ENCODE results near the gene TRAPPC3L. TPM values are rescaled to one million over a fixed set of nuclear protein-coding genes. Genes with fewer than 3 reads are reported as not detected.
A peak's percentile ranks its signal among the peaks of the same experiment; 100 is the strongest.

TRAPPC3L gene
- polyA plus RNA-seq, 2 of the 4 experiments (the other 2 are of a cell fraction), result not detected

GRCh38 chr6:116446399-116446798 is 99.1 kb downstream of the TRAPPC3L start:
- TF ChIP-seq JUN (IDR thresholded peaks at IDR 0.05) (no peak), JUNB (IDR thresholded peaks at IDR 0.05) (no peak), MAFK (IDR thresholded peaks at IDR 0.05; ENCODE audit: partially characterized antibody) (no peak), POLR2AphosphoS2 (conservative IDR thresholded peaks at IDR 0.05; ENCODE audit: low read length) (no peak), GATA3 (IDR thresholded peaks at IDR 0.05; ENCODE audit: borderline replicate concordance) (no peak), NPAS2 (CRISPR knock-in tag; IDR thresholded peaks at IDR 0.05; ENCODE audit: borderline replicate concordance) (no peak), RAD21 (conservative IDR thresholded peaks at IDR 0.05 in 1 of 2, IDR thresholded peaks at IDR 0.05 in 1 of 2) (no peak), RNF2 (IDR thresholded peaks at IDR 0.05; ENCODE audit: borderline replicate concordance, low read depth) (no peak), MYC (IDR thresholded peaks at IDR 0.05; ENCODE audit: borderline replicate concordance, low read length) (no peak), TFCP2L1 (CRISPR knock-in tag; IDR thresholded peaks at IDR 0.05) (no peak), REST (IDR thresholded peaks at IDR 0.05) (no peak)
- FAIRE-seq, result no peak
- no peak for ATAC-seq
- Histone ChIP-seq H3K4me2 (peak overlapping the region; percentile 55; the same call in 2 of the 3 replicates), H3K27ac (no peak overlapping the region), H3K4me3 (no peak overlapping the region), H3K9me3 (no peaks in the 10 kb centered on the region), H3K4me1 (peaks cover 22% of the 10 kb centered on the region)
- DNase-seq (ENCODE audit: low read depth in 1 of 2, low spot score in 1 of 2), result no peak
- ChIA-PET CTCF (interaction anchor here (0.7 to 1.7 kb wide), 6 partner anchors 23 to 159 kb away, joined by 3 to 10 read pairs (median 4); no protein-coding TSS in a partner anchor), POLR2A (interaction anchor here (0.7 kb wide), 1 partner anchor 126 kb away, joined by 7 read pairs; no protein-coding TSS in a partner anchor)
- WGBS (ENCODE audit: missing lambda C conversion rate), result 54% methylated on average over 1 of the region's 1 CpG

- Histone ChIP-seq H3K4me2 (no peak overlapping the region), H3K4me3 (no peak overlapping the region), H3K27ac (no peak overlapping the region), H3K4me1 (peaks cover 22% of the 10 kb centered on the region), H3K9me3 (no peaks in the 10 kb centered on the region)
- ChIA-PET CTCF (interaction anchor here (0.9 to 1.4 kb wide), 4 partner anchors 87 to 177 kb away, joined by 3 to 4 read pairs (median 4); no protein-coding TSS in a partner anchor), POLR2A (no interaction called here)
- no peak for TF ChIP-seq HOXB5 (CRISPR knock-in tag; IDR thresholded peaks at IDR 0.05)
- no peak for FAIRE-seq
- no peak for DNase-seq (ENCODE audit: low read depth in 1 of 2, low spot score in 1 of 2)
- 42% methylated on average over 5 of the region's 5 CpGs for WGBS (ENCODE audit: missing lambda C conversion rate)
- no peak for ATAC-seq
These were observed 100.4 kb downstream of the TRAPPC3L start for GRCh38 chr6:116445102-116445501.

Other genes with a start within 250 kb of the TRAPPC3L start
- 20.2 and 26.8 TPM in 2 replicates for gene DSE, start 174.7 kb downstream of the TRAPPC3L start, polyA plus RNA-seq (2011; rRNA removed)
- gene DSE, start 174.7 kb downstream of the TRAPPC3L start, polyA plus RNA-seq (2017; fragmentation: RNase III; extraction: RNeasy Plus Mini Kit Qiagen cat#74134 plus additional on column Dnase treatment), result 15.7 to 23.4 TPM (median 22.7 TPM) in 3 replicates
- not detected in 2 replicates for gene CALHM6, start 84.3 kb downstream of the TRAPPC3L start, polyA plus RNA-seq (2011; rRNA removed)
- 0.31 TPM in 1 of 3 replicates, not detected in the others for gene CALHM6, start 84.3 kb downstream of the TRAPPC3L start, polyA plus RNA-seq (2017; fragmentation: RNase III; extraction: RNeasy Plus Mini Kit Qiagen cat#74134 plus additional on column Dnase treatment)
- 0.09 and 0.11 TPM in 2 replicates for gene CALHM5, start 34.0 kb downstream of the TRAPPC3L start, polyA plus RNA-seq (2011; rRNA removed)
- gene CALHM5, start 34.0 kb downstream of the TRAPPC3L start, polyA plus RNA-seq (2017; fragmentation: RNase III; extraction: RNeasy Plus Mini Kit Qiagen cat#74134 plus additional on column Dnase treatment), result 0.08 to 0.12 TPM (median 0.09 TPM) in 3 replicates
- gene CALHM4, start 8.1 kb upstream of the TRAPPC3L start, polyA plus RNA-seq (2011; rRNA removed), result not detected in 2 replicates
- not detected in 3 replicates for gene CALHM4, start 8.1 kb upstream of the TRAPPC3L start, polyA plus RNA-seq (2017; fragmentation: RNase III; extraction: RNeasy Plus Mini Kit Qiagen cat#74134 plus additional on column Dnase treatment)
- gene RWDD1, start 25.8 kb upstream of the TRAPPC3L start, polyA plus RNA-seq (2011; rRNA removed), result 33.2 and 47.7 TPM in 2 replicates
- gene RWDD1, start 25.8 kb upstream of the TRAPPC3L start, polyA plus RNA-seq (2017; fragmentation: RNase III; extraction: RNeasy Plus Mini Kit Qiagen cat#74134 plus additional on column Dnase treatment), result 31.7 to 35.6 TPM (median 32.5 TPM) in 3 replicates
- 0.17 and 0.28 TPM in 2 replicates for gene RSPH4A, start 70.8 kb upstream of the TRAPPC3L start, polyA plus RNA-seq (2011; rRNA removed)
- 0.13 to 0.28 TPM (median 0.13 TPM) in 3 replicates for gene RSPH4A, start 70.8 kb upstream of the TRAPPC3L start, polyA plus RNA-seq (2017; fragmentation: RNase III; extraction: RNeasy Plus Mini Kit Qiagen cat#74134 plus additional on column Dnase treatment)
- gene ZUP1, start 123.1 kb upstream of the TRAPPC3L start, polyA plus RNA-seq (2011; rRNA removed), result 9.8 and 14.4 TPM in 2 replicates
- gene ZUP1, start 123.1 kb upstream of the TRAPPC3L start, polyA plus RNA-seq (2017; fragmentation: RNase III; extraction: RNeasy Plus Mini Kit Qiagen cat#74134 plus additional on column Dnase treatment), result 9.7 to 10.7 TPM (median 10.0 TPM) in 3 replicates
- 3.0 and 4.5 TPM in 2 replicates for gene KPNA5, start 135.5 kb upstream of the TRAPPC3L start, polyA plus RNA-seq (2011; rRNA removed)
- 2.2 to 2.4 TPM (median 2.3 TPM) in 3 replicates for gene KPNA5, start 135.5 kb upstream of the TRAPPC3L start, polyA plus RNA-seq (2017; fragmentation: RNase III; extraction: RNeasy Plus Mini Kit Qiagen cat#74134 plus additional on column Dnase treatment)
- 0.14 TPM in 1 of 2 replicates, not detected in the other for gene FAM162B, start 220.0 kb upstream of the TRAPPC3L start, polyA plus RNA-seq (2011; rRNA removed)
- not detected in 3 replicates for gene FAM162B, start 220.0 kb upstream of the TRAPPC3L start, polyA plus RNA-seq (2017; fragmentation: RNase III; extraction: RNeasy Plus Mini Kit Qiagen cat#74134 plus additional on column Dnase treatment)

Data from A549 (cell line).